Thyroid gland (tissue), 4 donors: Measurements from ENCODE around the gene TSPAN33.

ENCODE experiments used
- POLR2A ChIP-seq, 2 donors: fragments of 450-650 bp; IDR thresholded peaks; one replicate each; pipeline ENCODE4 v1.6.1; 2017; ENCODE audit warnings: antibody characterized with exemption in 2 of 2, mild to moderate bottlenecking in 2 of 2, moderate library complexity in 1 of 2
- TF ChIP-seq, protein P1 (sequence below), 6 experiments: fragments of 200-600 bp in 3 of 6; fragments of 450-650 bp in 3 of 6; sonication (generic) in 3 of 6; IDR thresholded peaks; one replicate each; pipeline ENCODE4 v1.5.1; 2016 to 2019; ENCODE audit warnings: antibody characterized with exemption in 6 of 6, mild to moderate bottlenecking in 2 of 6, inconsistent platforms in 1 of 6, moderate library complexity in 1 of 6

DNA sequence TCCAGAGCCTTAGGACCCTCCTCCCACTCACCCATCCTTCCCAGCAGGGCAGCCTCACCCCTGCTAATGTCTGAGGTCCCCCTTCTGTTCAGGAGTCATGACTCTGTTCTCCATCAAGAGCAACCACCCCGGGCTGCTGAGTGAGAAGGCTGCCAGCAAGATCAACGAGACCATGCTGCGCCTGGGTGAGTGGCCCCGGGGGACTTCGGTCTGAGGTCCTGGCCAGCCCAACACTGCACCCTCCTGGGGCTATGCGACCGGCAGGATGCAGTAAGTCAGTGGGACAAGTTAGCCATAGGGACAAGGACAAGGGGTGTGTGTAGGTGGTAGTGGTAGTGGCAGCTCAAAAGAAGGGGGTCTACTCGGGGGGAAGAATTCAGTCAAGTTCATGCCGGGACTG is 64.2 kb downstream of the TSPAN33 start:
- TF ChIP-seq, protein P1, sequence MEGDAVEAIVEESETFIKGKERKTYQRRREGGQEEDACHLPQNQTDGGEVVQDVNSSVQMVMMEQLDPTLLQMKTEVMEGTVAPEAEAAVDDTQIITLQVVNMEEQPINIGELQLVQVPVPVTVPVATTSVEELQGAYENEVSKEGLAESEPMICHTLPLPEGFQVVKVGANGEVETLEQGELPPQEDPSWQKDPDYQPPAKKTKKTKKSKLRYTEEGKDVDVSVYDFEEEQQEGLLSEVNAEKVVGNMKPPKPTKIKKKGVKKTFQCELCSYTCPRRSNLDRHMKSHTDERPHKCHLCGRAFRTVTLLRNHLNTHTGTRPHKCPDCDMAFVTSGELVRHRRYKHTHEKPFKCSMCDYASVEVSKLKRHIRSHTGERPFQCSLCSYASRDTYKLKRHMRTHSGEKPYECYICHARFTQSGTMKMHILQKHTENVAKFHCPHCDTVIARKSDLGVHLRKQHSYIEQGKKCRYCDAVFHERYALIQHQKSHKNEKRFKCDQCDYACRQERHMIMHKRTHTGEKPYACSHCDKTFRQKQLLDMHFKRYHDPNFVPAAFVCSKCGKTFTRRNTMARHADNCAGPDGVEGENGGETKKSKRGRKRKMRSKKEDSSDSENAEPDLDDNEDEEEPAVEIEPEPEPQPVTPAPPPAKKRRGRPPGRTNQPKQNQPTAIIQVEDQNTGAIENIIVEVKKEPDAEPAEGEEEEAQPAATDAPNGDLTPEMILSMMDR (IDR thresholded peaks at IDR 0.05): no peak
- no peak for TF ChIP-seq POLR2A (IDR thresholded peaks at IDR 0.05)
